Gastrocnemius medialis (tissue), 4 donors: Measurements from ENCODE around the gene PRRX1. TPM values are rescaled to one million over a fixed set of nuclear protein-coding genes. Genes with fewer than 3 reads are reported as not detected.

ENCODE experiments used
- ATAC-seq, 2 donors: fragments of 150-250 bp; one replicate each; pipeline ENCODE4 v1.9.1; 2016
- DNase-seq, 2 donors: peaks; one replicate each; pipeline ENCODE4 v3.0.0-alpha.2; 2019
- H3K27ac ChIP-seq, 4 donors: fragments of 200-600 bp; sonication (generic); 1 replicate in 1 of 4; 2 replicates in 3 of 4; pipeline ENCODE4 v1.5.1; 2016 to 2018; ENCODE audit warnings: mild to moderate bottlenecking in 2 of 4, moderate library complexity in 1 of 4
- H3K27me3 ChIP-seq, 3 donors: fragments of 200-600 bp; sonication (generic) in 2 of 3; 1 replicate in 1 of 3; 2 replicates in 2 of 3; pipeline versions ENCODE4 v1.5.1 to v1.6.0; 2016 to 2019; ENCODE audit warnings: mild to moderate bottlenecking in 1 of 3, moderate library complexity in 1 of 3
- H3K36me3 ChIP-seq, 2 donors: fragments of 200-600 bp; sonication (generic) in 1 of 2; one replicate each; pipeline ENCODE4 v1.5.1; 2017 to 2018
- H3K4me1 ChIP-seq, 2 donors: fragments of 200-600 bp; sonication (generic) in 1 of 2; one replicate each; pipeline ENCODE4 v1.5.1; 2016 to 2017; ENCODE audit warnings: mild to moderate bottlenecking in 2 of 2
- H3K4me3 ChIP-seq, 4 donors: fragments of 200-600 bp; sonication (generic) in 3 of 4; 1 replicate in 1 of 4; 2 replicates in 3 of 4; pipeline ENCODE4 v1.5.1; 2016 to 2019; ENCODE audit warnings: mild to moderate bottlenecking in 2 of 4
- H3K9me3 ChIP-seq, 3 donors: fragments of 200-600 bp; sonication (generic) in 2 of 3; 1 replicate in 1 of 3; 2 replicates in 2 of 3; pipeline ENCODE4 v1.5.1; 2016 to 2019
- CTCF ChIP-seq, 5 experiments: fragments of 450-650 bp in 3 of 5; fragments of 200-600 bp in 2 of 5; sonication (generic) in 2 of 5; IDR thresholded peaks in 4 of 5; conservative IDR thresholded peaks in 1 of 5; 1 replicate in 4 of 5; 2 replicates in 1 of 5; pipeline ENCODE4 v1.5.1; 2016 to 2019; ENCODE audit warnings: antibody characterized with exemption in 5 of 5, mild to moderate bottlenecking in 3 of 5, moderate library complexity in 3 of 5
- POLR2A ChIP-seq, 2 donors: fragments of 450-650 bp; IDR thresholded peaks; one replicate each; pipeline ENCODE4 v1.6.1; 2017; ENCODE audit warnings: antibody characterized with exemption in 2 of 2, mild to moderate bottlenecking in 2 of 2, moderate library complexity in 2 of 2
- in situ Hi-C, 4 donors: fragments of 200-750 bp; cut with MboI; loops; one replicate each; pipeline versions ENCODE4 v1.15.0 to v1.8.0; 2017; ENCODE audit warnings: low sequenced_read_pairs in 4 of 4
- intact Hi-C: fragments of 100-400 bp; cut with DNase I; formaldehyde crosslinking; loops from one replicate; pipeline ENCODE4 v1.15.1; 2023; ENCODE audit warnings: low total_unique reads
- total RNA-seq, 4 donors: library from RNA; depleted of rRNA; stranded (reverse); fragments of >200 nt; gene quantifications; one replicate each; pipeline versions ENCODE4 v1.1.0 to v1.2.3, GENCODE V29; 2016

Gene PRRX1
- total RNA-seq, 4 donors from 2014 or later, result 35.3 to 120 (median 64.3) TPM

GRCh38 chr1:170755795-170756194, 91.9 kb downstream of the PRRX1 start:
- TF ChIP-seq CTCF (IDR thresholded peaks at IDR 0.05 in 4 of 5, conservative IDR thresholded peaks at IDR 0.05 in 1 of 5), result no peak
- no peak for TF ChIP-seq POLR2A (IDR thresholded peaks at IDR 0.05)
- Histone ChIP-seq H3K9me3 (no peaks in the 10 kb centered on the region), H3K27me3 (no peaks in the 10 kb centered on the region), H3K27ac (no peak overlapping the region), H3K4me1 (peaks cover 3 to 11% of the 10 kb centered on the region in 2 donors), H3K36me3 (no peaks in the 10 kb centered on the region), H3K4me3 (no peak overlapping the region)
- intact Hi-C loops (no loop called here), in situ Hi-C loops (loop anchor here in 2 of 4 donors (10.0 to 25.0 kb wide), 2 partner anchors 91 to 93 kb away; partner anchors contain the start of gene PRRX1 (in 2 of the 2))
- no peak for DNase-seq
- no peak for ATAC-seq

- no peaks in the 10 kb centered on the region for H3K36me3 ChIP-seq
- H3K4me1 ChIP-seq, result peaks cover 3 to 11% of the 10 kb centered on the region in 2 donors
- no peak for TF ChIP-seq CTCF (IDR thresholded peaks at IDR 0.05 in 4 of 5, conservative IDR thresholded peaks at IDR 0.05 in 1 of 5)
- no peak for TF ChIP-seq POLR2A (IDR thresholded peaks at IDR 0.05)
- no peaks in the 10 kb centered on the region for H3K9me3 ChIP-seq
- ATAC-seq (peak; percentile 97 to 100), DNase-seq (no peak)
- no peak overlapping the region for H3K4me3 ChIP-seq
- in situ Hi-C loops (loop anchor here in 2 of 4 donors (10.0 to 25.0 kb wide), 2 partner anchors 94 to 97 kb away; partner anchors contain the start of gene PRRX1 (in 2 of the 2)), intact Hi-C loops (loop anchor here (2.0 kb wide), 1 partner anchor 22 kb away; no protein-coding TSS in a partner anchor)
- no peaks in the 10 kb centered on the region for H3K27me3 ChIP-seq
- peak overlapping the region; percentile 3 to 54 (median 34) for H3K27ac ChIP-seq
Measured at GRCh38 chr1:170758992-170759391, 95.1 kb downstream of the PRRX1 start.

GRCh38 chr1:170765279-170765678, 101.3 kb downstream of the PRRX1 start:
- Histone ChIP-seq H3K9me3 (no peaks in the 10 kb centered on the region), H3K4me1 (no peaks in the 10 kb centered on the region), H3K36me3 (no peaks in the 10 kb centered on the region), H3K27me3 (no peaks in the 10 kb centered on the region), H3K27ac (peak overlapping the region in 2 of 4 donors; percentile 10 to 27), H3K4me3 (no peak overlapping the region)
- no peak for TF ChIP-seq POLR2A (IDR thresholded peaks at IDR 0.05)
- no peak for TF ChIP-seq CTCF (IDR thresholded peaks at IDR 0.05 in 4 of 5, conservative IDR thresholded peaks at IDR 0.05 in 1 of 5)
- no peak for ATAC-seq
- intact Hi-C loops, result loop anchor here (2.0 to 10.0 kb wide), 5 partner anchors 74 to 838 kb away; partner anchors contain the start of gene GORAB
- in situ Hi-C loops, result loop anchor here in 1 of 4 donors (25.0 kb wide), 1 partner anchor 103 kb away; the partner anchor contains the start of gene PRRX1
- no peak for DNase-seq

- Histone ChIP-seq H3K27me3 (no peaks in the 10 kb centered on the region), H3K36me3 (no peaks in the 10 kb centered on the region), H3K4me1 (no peaks in the 10 kb centered on the region), H3K27ac (peak overlapping the region in 2 of 4 donors; percentile 10 to 27), H3K9me3 (no peaks in the 10 kb centered on the region), H3K4me3 (no peak overlapping the region)
- in situ Hi-C loops (loop anchor here in 1 of 4 donors (25.0 kb wide), 1 partner anchor 104 kb away; the partner anchor contains the start of gene PRRX1), intact Hi-C loops (loop anchor here (2.0 to 10.0 kb wide), 5 partner anchors 75 to 839 kb away; partner anchors contain the start of gene GORAB)
- DNase-seq (no peak), ATAC-seq (peak; percentile 80 to 87)
- TF ChIP-seq CTCF (IDR thresholded peaks at IDR 0.05 in 4 of 5, conservative IDR thresholded peaks at IDR 0.05 in 1 of 5) (peak; percentile 53 to 71 (median 57)), POLR2A (IDR thresholded peaks at IDR 0.05) (no peak)
Measured at GRCh38 chr1:170765712-170766330, 101.9 kb downstream of the PRRX1 start.
